ENCODE data around the gene CSNK2B. TPM values are rescaled to one million over a fixed set of nuclear protein-coding genes. Genes with fewer than 3 reads are reported as not detected.

The CSNK2B gene
- total and polyA plus RNA-seq, 9 of the 15 experiments (the other 6 are each of a cell fraction or from before 2014, with no cell fraction given), result 120 to 1,126 (median 529) TPM

DNA sequence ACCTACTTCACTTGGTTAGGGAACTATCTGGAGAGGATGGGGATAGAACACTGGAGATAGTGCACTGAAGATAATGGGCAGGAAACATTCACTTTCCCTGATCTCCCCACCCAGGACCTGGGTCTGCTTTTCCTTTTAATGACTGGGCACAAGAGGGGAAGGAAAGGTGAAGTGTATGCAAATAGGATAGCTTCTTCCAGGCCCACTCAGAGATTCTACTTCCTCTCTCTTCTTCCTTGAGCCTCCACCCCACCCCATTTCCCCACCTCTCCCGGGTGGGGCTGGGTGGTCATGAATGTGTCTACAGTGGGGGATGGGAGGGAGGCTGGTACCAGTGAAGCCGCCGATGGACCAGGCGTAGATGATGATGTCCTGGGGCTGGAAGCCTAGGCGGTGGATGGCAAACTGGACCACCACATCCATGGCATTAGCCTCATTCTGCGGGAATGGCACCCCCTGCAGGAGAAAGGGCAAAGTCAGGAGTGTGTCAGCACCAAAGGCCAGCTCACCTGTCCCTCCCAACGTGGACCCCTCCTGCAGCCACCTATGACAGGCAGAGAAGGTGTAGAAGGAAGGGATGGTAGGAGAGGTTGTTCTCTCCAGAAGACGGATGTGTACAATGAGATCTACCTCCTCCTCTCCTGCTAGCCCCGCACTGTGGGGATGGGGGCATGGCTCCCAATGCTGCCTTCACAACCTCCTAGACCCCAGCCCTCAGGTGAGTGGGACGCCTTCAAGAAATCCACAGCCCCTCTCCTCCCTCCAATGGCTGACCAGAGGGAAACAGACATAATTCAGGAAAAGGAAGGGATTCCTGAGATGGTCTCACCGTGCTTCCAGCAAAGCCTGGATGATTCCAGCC lies 23.6 kb downstream of the CSNK2B start (continued):
- TF ChIP-seq CBX2 (IDR thresholded peaks at IDR 0.05; ENCODE audit: insufficient read depth, low read length, poor library complexity, severe bottlenecking) (no peak), XRCC3 (IDR thresholded peaks at IDR 0.05) (no peak), ZNF696 (CRISPR knock-in tag; conservative IDR thresholded peaks at IDR 0.05) (no peak), SOX6 (IDR thresholded peaks at IDR 0.05) (no peak), SRSF7 (optimal IDR thresholded peaks at IDR 0.05; ENCODE audit: low read depth, low read length) (no peak), PCBP2 (IDR thresholded peaks at IDR 0.05; ENCODE audit: low read depth, low read length, poor library complexity, severe bottlenecking) (no peak), ZNF133 (CRISPR knock-in tag; IDR thresholded peaks at IDR 0.05) (no peak), ZNF232 (CRISPR knock-in tag; IDR thresholded peaks at IDR 0.05) (no peak), ZNF79 (CRISPR knock-in tag; IDR thresholded peaks at IDR 0.05; ENCODE audit: low read depth) (no peak), CBX8 (IDR thresholded peaks at IDR 0.05; ENCODE audit: borderline replicate concordance, extremely low read depth, low read depth, low read length, poor library complexity, severe bottlenecking) (no peak), MAZ (CRISPR knock-in tag; conservative IDR thresholded peaks at IDR 0.05 in 1 of 2, IDR thresholded peaks at IDR 0.05 in 1 of 2) (peak in 1 of 2 experiments; percentile 29; a peak in 1 of 4 replicates), ZNF165 (CRISPR knock-in tag; IDR thresholded peaks at IDR 0.05; ENCODE audit: borderline replicate concordance) (no peak), FOXK1 (CRISPR knock-in tag; IDR thresholded peaks at IDR 0.05; ENCODE audit: borderline replicate concordance) (no peak), POLR3G (IDR thresholded peaks at IDR 0.05; ENCODE audit: extremely low read depth, insufficient read length, insufficient replicate concordance) (no peak), ZEB2 (IDR thresholded peaks at IDR 0.05) (no peak; the same call in 1 of the 2 replicates), CBFA2T3 (IDR thresholded peaks at IDR 0.05) (no peak), BCOR (IDR thresholded peaks at IDR 0.05) (no peak)
- TF ChIP-seq, protein P1, sequence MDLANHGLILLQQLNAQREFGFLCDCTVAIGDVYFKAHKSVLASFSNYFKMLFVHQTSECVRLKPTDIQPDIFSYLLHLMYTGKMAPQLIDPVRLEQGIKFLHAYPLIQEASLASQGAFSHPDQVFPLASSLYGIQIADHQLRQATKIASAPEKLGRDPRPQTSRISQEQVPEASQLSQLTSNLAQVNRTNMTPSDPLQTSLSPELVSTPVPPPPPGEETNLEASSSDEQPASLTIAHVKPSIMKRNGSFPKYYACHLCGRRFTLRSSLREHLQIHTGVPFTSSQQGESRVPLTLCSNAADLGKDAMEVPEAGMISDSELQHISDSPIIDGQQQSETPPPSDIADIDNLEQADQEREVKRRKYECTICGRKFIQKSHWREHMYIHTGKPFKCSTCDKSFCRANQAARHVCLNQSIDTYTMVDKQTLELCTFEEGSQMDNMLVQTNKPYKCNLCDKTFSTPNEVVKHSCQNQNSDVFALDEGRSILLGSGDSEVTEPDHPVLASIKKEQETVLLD (IDR thresholded peaks at IDR 0.05), result no peak
- TF ChIP-seq, protein P2, sequence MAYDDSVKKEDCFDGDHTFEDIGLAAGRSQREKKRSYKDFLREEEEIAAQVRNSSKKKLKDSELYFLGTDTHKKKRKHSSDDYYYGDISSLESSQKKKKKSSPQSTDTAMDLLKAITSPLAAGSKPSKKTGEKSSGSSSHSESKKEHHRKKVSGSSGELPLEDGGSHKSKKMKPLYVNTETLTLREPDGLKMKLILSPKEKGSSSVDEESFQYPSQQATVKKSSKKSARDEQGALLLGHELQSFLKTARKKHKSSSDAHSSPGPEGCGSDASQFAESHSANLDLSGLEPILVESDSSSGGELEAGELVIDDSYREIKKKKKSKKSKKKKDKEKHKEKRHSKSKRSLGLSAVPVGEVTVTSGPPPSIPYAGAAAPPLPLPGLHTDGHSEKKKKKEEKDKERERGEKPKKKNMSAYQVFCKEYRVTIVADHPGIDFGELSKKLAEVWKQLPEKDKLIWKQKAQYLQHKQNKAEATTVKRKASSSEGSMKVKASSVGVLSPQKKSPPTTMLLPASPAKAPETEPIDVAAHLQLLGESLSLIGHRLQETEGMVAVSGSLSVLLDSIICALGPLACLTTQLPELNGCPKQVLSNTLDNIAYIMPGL (CRISPR knock-in tag; IDR thresholded peaks at IDR 0.05), result no peak
- TF ChIP-seq, protein P3, sequence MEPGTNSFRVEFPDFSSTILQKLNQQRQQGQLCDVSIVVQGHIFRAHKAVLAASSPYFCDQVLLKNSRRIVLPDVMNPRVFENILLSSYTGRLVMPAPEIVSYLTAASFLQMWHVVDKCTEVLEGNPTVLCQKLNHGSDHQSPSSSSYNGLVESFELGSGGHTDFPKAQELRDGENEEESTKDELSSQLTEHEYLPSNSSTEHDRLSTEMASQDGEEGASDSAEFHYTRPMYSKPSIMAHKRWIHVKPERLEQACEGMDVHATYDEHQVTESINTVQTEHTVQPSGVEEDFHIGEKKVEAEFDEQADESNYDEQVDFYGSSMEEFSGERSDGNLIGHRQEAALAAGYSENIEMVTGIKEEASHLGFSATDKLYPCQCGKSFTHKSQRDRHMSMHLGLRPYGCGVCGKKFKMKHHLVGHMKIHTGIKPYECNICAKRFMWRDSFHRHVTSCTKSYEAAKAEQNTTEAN (CRISPR knock-in tag; IDR thresholded peaks at IDR 0.05), result no peak
- TF ChIP-seq, protein P4, sequence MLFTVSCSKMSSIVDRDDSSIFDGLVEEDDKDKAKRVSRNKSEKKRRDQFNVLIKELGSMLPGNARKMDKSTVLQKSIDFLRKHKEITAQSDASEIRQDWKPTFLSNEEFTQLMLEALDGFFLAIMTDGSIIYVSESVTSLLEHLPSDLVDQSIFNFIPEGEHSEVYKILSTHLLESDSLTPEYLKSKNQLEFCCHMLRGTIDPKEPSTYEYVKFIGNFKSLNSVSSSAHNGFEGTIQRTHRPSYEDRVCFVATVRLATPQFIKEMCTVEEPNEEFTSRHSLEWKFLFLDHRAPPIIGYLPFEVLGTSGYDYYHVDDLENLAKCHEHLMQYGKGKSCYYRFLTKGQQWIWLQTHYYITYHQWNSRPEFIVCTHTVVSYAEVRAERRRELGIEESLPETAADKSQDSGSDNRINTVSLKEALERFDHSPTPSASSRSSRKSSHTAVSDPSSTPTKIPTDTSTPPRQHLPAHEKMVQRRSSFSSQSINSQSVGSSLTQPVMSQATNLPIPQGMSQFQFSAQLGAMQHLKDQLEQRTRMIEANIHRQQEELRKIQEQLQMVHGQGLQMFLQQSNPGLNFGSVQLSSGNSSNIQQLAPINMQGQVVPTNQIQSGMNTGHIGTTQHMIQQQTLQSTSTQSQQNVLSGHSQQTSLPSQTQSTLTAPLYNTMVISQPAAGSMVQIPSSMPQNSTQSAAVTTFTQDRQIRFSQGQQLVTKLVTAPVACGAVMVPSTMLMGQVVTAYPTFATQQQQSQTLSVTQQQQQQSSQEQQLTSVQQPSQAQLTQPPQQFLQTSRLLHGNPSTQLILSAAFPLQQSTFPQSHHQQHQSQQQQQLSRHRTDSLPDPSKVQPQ (CRISPR knock-in tag; IDR thresholded peaks at IDR 0.05; ENCODE audit: borderline replicate concordance), result no peak
